ENCODE data around the gene DENND5A. TPM values are rescaled to one million over a fixed set of nuclear protein-coding genes. Genes with fewer than 3 reads are reported as not detected.
"Not testable (repeated sequence)": the region's sequence is repeated elsewhere in the genome, so short reads cannot be mapped to it uniquely, and the experiment has no call there.

The DENND5A gene
- total RNA-seq, 1 donor from 2014 or later = 156 TPM

DNA sequence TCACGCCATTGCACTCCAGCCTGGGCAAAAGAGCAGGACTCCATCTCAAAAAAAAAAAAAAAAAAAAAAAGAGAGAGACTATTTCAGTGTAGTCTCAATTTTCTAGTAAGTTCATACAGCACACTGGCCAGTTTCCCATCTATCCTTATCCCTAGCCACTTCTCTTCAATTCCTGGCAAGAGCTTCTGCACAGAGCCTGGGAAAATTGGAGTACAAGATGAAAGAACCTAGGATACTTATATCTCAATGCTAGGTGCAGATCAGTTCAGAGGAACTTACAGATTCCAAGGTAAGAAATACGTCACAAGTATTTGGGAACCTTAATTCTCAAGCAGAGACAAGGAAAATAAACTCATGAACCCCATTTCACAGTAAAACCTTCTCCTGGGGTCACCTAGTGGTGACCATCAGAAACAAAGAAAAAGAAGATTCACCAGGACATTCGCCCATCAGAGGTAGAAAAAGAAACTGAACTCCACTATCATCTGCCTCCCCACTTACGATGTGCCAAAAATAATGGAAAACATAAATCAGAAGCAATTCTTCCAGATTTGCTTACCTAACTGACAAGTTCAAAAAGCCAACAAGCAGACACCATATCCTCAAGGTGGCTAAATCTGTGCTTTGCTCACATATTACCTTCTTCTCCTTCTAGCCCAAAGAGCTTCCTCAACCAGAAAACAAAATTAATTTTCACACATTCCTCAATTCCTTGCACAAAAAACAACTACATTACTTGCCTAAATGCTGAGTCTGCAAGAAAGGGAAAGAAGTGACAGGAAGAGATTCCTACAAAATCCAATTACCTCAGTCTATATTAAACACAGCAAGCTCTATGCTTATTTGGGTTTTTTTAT is 4.9 kb downstream of the DENND5A start:
- TF ChIP-seq EZH2 (IDR thresholded peaks at IDR 0.05; ENCODE audit: insufficient read depth, low read length) = no peak
- TF ChIP-seq, protein P1, sequence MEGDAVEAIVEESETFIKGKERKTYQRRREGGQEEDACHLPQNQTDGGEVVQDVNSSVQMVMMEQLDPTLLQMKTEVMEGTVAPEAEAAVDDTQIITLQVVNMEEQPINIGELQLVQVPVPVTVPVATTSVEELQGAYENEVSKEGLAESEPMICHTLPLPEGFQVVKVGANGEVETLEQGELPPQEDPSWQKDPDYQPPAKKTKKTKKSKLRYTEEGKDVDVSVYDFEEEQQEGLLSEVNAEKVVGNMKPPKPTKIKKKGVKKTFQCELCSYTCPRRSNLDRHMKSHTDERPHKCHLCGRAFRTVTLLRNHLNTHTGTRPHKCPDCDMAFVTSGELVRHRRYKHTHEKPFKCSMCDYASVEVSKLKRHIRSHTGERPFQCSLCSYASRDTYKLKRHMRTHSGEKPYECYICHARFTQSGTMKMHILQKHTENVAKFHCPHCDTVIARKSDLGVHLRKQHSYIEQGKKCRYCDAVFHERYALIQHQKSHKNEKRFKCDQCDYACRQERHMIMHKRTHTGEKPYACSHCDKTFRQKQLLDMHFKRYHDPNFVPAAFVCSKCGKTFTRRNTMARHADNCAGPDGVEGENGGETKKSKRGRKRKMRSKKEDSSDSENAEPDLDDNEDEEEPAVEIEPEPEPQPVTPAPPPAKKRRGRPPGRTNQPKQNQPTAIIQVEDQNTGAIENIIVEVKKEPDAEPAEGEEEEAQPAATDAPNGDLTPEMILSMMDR (IDR thresholded peaks at IDR 0.05; ENCODE audit: insufficient read depth, low read depth, low read length) = peak; percentile 24
- no peaks in the 10 kb centered on the region for H3K9me3 Mint-ChIP-seq (ENCODE audit: unreplicated experiment)
- no peaks in the 10 kb centered on the region for H3K27me3 Mint-ChIP-seq (ENCODE audit: low read depth, unreplicated experiment)
- H3K4me3 Mint-ChIP-seq (ENCODE audit: unreplicated experiment) = no peak overlapping the region
- H2AFZ ChIP-seq (ENCODE audit: low read depth, low read length) = no peak overlapping the region
- no peak overlapping the region for H3K27ac ChIP-seq (ENCODE audit: low read depth, low read length)
- H3K4me2 ChIP-seq (ENCODE audit: low read length) = no peak overlapping the region
- H3K36me3 Mint-ChIP-seq (ENCODE audit: low read depth, unreplicated experiment) = peaks cover 7% of the 10 kb centered on the region
- no peaks in the 10 kb centered on the region for H3K4me1 ChIP-seq (ENCODE audit: insufficient read depth, low read length)
- H3K9me3 ChIP-seq (ENCODE audit: insufficient read depth, low read depth, low read length) = no peaks in the 10 kb centered on the region
- DNase-seq (ENCODE audit: low read depth) (no peak), FAIRE-seq (no peak)
- H3K27me3 ChIP-seq (ENCODE audit: insufficient read depth, low read length) = no peaks in the 10 kb centered on the region
- H3K4me3 ChIP-seq (ENCODE audit: insufficient read depth, low read depth, low read length) = no peak overlapping the region
- H3K27ac Mint-ChIP-seq (ENCODE audit: unreplicated experiment) = no peak overlapping the region
- peaks cover 92% of the 10 kb centered on the region for H3K79me2 ChIP-seq (ENCODE audit: insufficient read depth, low read length)
- H4K20me1 ChIP-seq (ENCODE audit: insufficient read depth, low read length) = peaks cover 72% of the 10 kb centered on the region
- H3K4me1 Mint-ChIP-seq (ENCODE audit: low read depth, unreplicated experiment) = peaks cover 19% of the 10 kb centered on the region
- H3K36me3 ChIP-seq (ENCODE audit: insufficient read depth, low read length) = no peaks in the 10 kb centered on the region
- no peak overlapping the region for H3K9ac ChIP-seq (ENCODE audit: low read length)

DNA sequence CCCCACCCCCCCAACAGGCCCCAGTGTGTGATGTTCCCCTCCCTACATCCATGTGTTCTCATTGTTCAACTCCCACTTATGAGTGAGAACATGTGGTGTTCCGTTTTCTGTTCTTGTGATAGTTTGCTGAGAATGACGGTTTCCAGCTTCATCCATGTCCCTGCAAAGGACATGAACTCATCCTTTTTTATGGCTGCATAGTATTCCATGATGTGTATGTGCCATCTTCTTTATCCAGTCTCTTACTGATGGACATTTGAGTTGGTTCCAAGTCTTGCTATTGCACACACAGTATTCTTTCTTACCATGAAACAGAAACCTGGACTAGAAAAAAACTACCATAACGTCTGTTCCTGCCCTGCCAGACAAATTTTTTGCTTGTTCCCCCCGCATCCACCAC is 6.9 kb downstream of the DENND5A start:
- H3K4me2 ChIP-seq (ENCODE audit: low read length); H3K27me3 ChIP-seq (ENCODE audit: insufficient read depth, low read length); H3K9ac ChIP-seq (ENCODE audit: low read length); DNase-seq (ENCODE audit: low read depth); H3K36me3 ChIP-seq (ENCODE audit: insufficient read depth, low read length); H3K4me3 Mint-ChIP-seq (ENCODE audit: unreplicated experiment); H3K9me3 ChIP-seq (ENCODE audit: insufficient read depth, low read depth, low read length); H3K4me1 ChIP-seq (ENCODE audit: insufficient read depth, low read length); FAIRE-seq; H3K27me3 Mint-ChIP-seq (ENCODE audit: low read depth, unreplicated experiment); H3K36me3 Mint-ChIP-seq (ENCODE audit: low read depth, unreplicated experiment); H3K9me3 Mint-ChIP-seq (ENCODE audit: unreplicated experiment); H3K4me3 ChIP-seq (ENCODE audit: insufficient read depth, low read depth, low read length); H3K27ac ChIP-seq (ENCODE audit: low read depth, low read length); H2AFZ ChIP-seq (ENCODE audit: low read depth, low read length): not testable (repeated sequence)
- Histone ChIP-seq H4K20me1 (ENCODE audit: insufficient read depth, low read length) (peaks cover 82% of the 10 kb centered on the region), H3K79me2 (ENCODE audit: insufficient read depth, low read length) (peaks cover 96% of the 10 kb centered on the region)
- peaks cover 21% of the 10 kb centered on the region for H3K4me1 Mint-ChIP-seq (ENCODE audit: low read depth, unreplicated experiment)
- peak overlapping the region; percentile 2 for H3K27ac Mint-ChIP-seq (ENCODE audit: unreplicated experiment)

- Mint-ChIP-seq H3K9me3 (ENCODE audit: unreplicated experiment) (no peaks in the 10 kb centered on the region), H3K36me3 (ENCODE audit: low read depth, unreplicated experiment) (peaks cover 4% of the 10 kb centered on the region), H3K27ac (ENCODE audit: unreplicated experiment) (no peak overlapping the region), H3K27me3 (ENCODE audit: low read depth, unreplicated experiment) (no peaks in the 10 kb centered on the region), H3K4me1 (ENCODE audit: low read depth, unreplicated experiment) (peaks cover 11% of the 10 kb centered on the region), H3K4me3 (ENCODE audit: unreplicated experiment) (no peak overlapping the region)
- H4K20me1 ChIP-seq (ENCODE audit: insufficient read depth, low read length) = peaks cover 83% of the 10 kb centered on the region
- no peak overlapping the region for H2AFZ ChIP-seq (ENCODE audit: low read depth, low read length)
- no peaks in the 10 kb centered on the region for H3K36me3 ChIP-seq (ENCODE audit: insufficient read depth, low read length)
- H3K79me2 ChIP-seq (ENCODE audit: insufficient read depth, low read length) = peaks cover 96% of the 10 kb centered on the region
- H3K27me3 ChIP-seq (ENCODE audit: insufficient read depth, low read length) = no peaks in the 10 kb centered on the region
- H3K4me2 ChIP-seq (ENCODE audit: low read length) = no peak overlapping the region
- no peak overlapping the region for H3K27ac ChIP-seq (ENCODE audit: low read depth, low read length)
- no peak overlapping the region for H3K4me3 ChIP-seq (ENCODE audit: insufficient read depth, low read depth, low read length)
- no peak for FAIRE-seq
- H3K9ac ChIP-seq (ENCODE audit: low read length) = no peak overlapping the region
- H3K9me3 ChIP-seq (ENCODE audit: insufficient read depth, low read depth, low read length) = no peaks in the 10 kb centered on the region
- TF ChIP-seq EZH2 (IDR thresholded peaks at IDR 0.05; ENCODE audit: insufficient read depth, low read length) = no peak
- TF ChIP-seq, protein P1 (IDR thresholded peaks at IDR 0.05; ENCODE audit: insufficient read depth, low read depth, low read length) = no peak
- H3K4me1 ChIP-seq (ENCODE audit: insufficient read depth, low read length) = peaks cover 12% of the 10 kb centered on the region
- no peak for DNase-seq (ENCODE audit: low read depth)
Observed at GRCh38 chr11:9254416-9254815, 10.7 kb downstream of the DENND5A start.
